Adipose tissue (tissue), 3 donors: ENCODE results near the gene CD2AP. TPM values are rescaled to one million over a fixed set of nuclear protein-coding genes. Genes with fewer than 3 reads are reported as not detected.

Source experiments
- H3K27ac ChIP-seq: one replicate; pipeline ENCODE4 v1.5.1; 2013; ENCODE audit warnings: low read depth, low read length
- WGBS, 3 donors: extraction: QIAGEN DNeasy Blood & Tissue Kit; methylation state at CpG; one replicate each; pipeline ENCODE4 v1.1.7; 2013; 5-methylcytosine and 5-hydroxymethylcytosine counted together
- polyA plus RNA-seq, 3 donors: library from polyadenylated mRNA; stranded (reverse); fragments of 200-250 nt; gene quantifications; one replicate each; pipeline ENCODE4 v1.2.3, GENCODE V29; 2013
- donor health status: healthy with polysubstance abuse.
- donor health status: Bipolar disorder and iron deficiency.
- donor health status: healthy.

CD2AP gene
- polyA plus RNA-seq, 3 donors, result 8.1 to 11.9 (median 10.0) TPM

DNA sequence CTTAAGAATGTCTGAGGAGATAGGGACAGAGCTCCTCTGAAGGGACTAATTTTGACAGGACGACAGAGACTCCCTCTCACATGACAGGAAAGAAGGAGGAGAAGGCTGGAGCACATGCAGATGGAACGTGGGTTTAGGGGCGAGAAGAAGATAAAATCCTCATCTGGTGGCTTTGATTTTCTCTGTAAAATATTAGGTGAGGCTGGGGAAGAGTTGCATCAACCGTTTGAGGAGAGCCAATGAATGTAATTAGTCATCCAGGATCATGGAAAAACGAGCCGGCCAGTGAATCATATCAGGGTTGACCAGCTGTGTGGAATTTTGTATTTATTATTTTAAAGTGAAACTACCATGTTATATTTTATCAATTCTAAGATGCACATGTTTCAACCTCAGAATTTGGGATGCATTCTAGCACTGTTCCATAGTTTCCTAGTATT, 173.9 kb downstream of the CD2AP start:
- no peak overlapping the region for H3K27ac ChIP-seq

GRCh38 chr6:47653706-47654105, 176.1 kb downstream of the CD2AP start:
- 86 to 94% (median 92%) methylated on average over 5 of the region's 5 CpGs for WGBS, 3 donors
- H3K27ac ChIP-seq, result no peak overlapping the region

More for the DNA sequence above, 173.9 kb downstream of the CD2AP start:
- 44 to 51% (median 49%) methylated on average over 6 of the region's 6 CpGs for WGBS, 3 donors

DNA sequence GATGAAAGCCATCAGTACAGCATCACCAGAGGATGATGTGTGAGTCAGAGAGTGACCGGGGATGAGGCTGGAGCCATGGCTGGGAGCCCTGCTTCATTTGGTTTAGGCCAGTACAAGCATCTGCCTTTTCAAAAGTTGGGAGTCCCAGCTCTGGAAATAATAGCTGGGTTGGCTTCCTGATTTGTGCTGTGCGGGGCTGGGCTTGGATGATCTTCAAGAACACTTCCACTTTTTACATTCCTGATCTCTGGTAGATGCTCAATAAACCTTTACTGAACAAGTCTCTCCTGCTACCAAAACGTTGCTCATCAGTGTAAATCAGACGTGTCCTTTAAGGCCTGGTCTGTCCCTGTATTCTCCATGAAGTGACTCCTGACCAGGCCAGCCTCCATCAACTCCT, 176.7 kb downstream of the CD2AP start:
- 83 to 85% (median 85%) methylated on average over 4 of the region's 4 CpGs for WGBS, 3 donors
- no peak overlapping the region for H3K27ac ChIP-seq

GRCh38 chr6:47655719-47656595, 178.4 kb downstream of the CD2AP start:
- H3K27ac ChIP-seq, result no peak overlapping the region
- 67 to 82% (median 78%) methylated on average over 7 of the region's 7 CpGs for WGBS, 3 donors

DNA sequence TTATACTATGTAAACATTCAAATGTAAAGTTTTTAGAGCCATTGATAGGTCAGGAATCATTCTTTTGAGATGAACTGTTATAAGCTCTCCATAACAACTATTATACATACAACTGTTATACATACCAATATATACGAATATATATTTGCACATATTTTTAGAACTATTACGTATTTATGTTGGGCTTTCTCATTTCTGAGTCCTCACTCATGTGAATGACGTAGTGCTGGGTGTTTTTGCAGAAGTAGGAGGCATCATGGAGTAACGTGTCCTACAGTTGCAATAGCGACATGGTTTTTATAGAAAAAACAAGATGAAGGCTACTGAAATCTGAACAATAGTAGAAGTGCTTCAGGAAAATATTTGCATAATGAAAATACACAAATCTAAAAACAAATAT, 184.4 kb downstream of the CD2AP start:
- 74 to 92% (median 81%) methylated on average over 5 of the region's 5 CpGs for WGBS, 3 donors
- no peak overlapping the region for H3K27ac ChIP-seq

DNA sequence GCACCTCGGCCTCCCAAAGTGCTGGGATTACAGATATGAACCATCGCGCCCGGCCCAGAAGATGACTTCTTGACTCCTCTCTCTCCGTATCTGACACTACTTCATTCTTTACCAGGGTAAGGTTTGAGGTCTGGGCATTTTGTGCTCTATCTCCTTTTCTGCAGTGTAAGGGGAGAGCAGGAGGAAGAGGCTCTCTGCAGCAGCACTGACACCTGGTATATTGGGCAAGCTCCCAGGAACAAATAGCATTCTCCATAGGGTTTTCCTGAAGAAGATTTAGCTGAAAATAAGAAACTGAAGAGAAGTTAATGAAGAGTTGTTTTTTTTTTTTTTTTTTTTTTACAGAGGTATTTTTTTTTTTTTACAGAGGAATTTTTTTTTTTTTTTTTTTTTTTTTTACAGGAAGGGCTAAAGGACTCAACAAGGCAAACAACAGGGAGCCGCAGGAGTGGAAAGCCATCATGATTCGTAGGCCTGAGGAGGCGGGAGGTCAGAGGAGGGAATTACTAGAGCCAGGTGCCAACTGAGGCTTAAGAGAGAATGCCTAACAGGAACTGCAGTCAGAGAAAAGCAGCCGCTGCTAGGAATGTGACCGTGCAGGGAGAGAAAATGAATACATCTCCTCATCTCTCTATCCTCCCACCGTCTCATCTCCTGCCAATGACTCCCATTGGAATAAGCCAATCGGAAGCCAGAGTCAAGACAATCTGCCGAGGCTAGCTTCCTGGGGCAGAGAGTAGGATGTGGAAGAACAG, 186.1 kb downstream of the CD2AP start:
- H3K27ac ChIP-seq, result no peak overlapping the region
- 76 to 90% (median 86%) methylated on average over 13 of the region's 13 CpGs for WGBS, 3 donors

GRCh38 chr6:47665112-47665511, 187.5 kb downstream of the CD2AP start:
- 70 to 81% (median 76%) methylated on average over 3 of the region's 3 CpGs for WGBS, 3 donors
- no peak overlapping the region for H3K27ac ChIP-seq

DNA sequence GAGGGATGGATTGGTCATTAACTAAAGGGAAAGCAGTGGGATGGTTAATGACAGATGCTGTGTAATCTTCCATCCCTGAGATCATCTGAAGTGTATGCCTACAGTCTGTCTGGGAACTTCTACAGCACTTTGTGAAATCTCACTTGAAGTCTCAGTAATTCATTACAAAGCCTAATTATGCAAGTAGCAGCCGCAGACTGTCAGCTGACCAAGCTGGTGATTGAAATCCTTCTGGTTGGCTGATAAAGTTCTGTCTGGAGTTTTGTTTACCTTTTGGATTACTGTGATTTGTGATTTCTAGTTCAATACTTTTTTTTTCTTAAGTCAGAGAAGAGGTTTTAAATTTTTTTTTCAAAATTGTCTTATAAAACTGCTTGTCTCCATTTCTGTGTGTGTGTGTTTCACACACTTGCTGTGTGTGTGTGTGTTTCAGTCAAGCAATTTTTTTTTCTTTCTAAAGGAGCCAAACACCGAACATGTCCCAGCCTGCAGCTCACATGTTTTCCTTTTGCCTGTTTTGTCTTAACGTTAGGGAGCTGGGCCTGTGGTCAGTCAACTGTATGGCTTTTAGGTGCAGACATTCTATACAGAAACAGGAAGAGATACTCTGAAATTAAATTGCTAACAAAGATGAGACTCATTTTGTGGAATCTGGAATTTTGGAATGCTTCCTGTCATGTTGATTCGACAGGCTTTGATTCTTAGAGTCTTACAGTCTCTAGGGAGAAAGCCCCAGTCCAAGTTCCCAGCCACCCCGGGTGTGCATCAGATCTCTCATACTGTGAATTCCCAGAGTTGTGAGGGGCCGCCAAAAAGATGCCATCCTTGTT, 192.3 kb downstream of the CD2AP start:
- H3K27ac ChIP-seq, result no peak overlapping the region
- WGBS, 3 donors, result 28 to 43% (median 40%) methylated on average over 6 of the region's 6 CpGs

DNA sequence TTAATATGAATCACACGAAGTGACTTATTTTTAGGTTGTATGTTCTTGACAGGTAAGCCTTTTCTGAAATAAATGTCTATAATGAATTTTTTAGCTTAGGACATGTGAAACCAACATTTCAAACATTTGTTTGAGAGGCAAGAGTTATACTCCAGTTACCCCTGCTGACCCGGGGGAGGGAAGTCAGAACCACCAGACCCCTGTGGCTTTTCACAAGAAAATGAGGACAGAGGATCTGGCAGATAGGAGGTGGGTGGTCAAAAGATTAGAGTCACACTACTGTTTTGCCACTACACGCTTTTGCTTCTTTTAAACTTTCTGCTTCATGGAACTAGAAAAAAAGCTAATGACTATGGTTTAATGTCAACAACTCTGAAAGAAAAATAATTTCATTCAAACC, 193.3 kb downstream of the CD2AP start:
- 69 to 76% (median 72%) methylated on average over 3 of the region's 3 CpGs for WGBS, 3 donors
- H3K27ac ChIP-seq, result no peak overlapping the region

GRCh38 chr6:47671777-47672176, 194.2 kb downstream of the CD2AP start:
- H3K27ac ChIP-seq, result no peak overlapping the region
- 69 to 72% (median 70%) methylated on average over 1 of the region's 1 CpG for WGBS, 3 donors

DNA sequence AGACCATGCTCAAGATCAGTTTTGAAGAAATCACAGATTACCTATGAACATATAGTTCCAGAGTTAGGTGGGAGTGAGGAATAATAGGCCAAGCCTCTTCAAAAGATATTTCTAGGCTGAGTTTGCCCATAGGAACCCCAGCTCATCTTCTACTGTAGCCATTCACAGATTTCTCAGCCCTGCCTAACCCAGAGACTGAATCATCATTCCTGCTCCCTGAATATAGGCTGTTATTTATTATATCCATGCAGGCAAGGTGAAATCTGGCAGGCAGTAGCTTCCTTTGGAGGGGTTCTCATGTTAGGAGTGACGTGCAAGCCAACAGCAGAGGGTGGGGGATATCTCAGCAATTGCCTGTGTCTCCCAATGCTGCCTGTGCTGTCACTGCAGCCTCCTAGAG, 195.2 kb downstream of the CD2AP start:
- H3K27ac ChIP-seq, result no peak overlapping the region
- 91 to 96% (median 95%) methylated on average over 1 of the region's 1 CpG for WGBS, 3 donors

- no peak overlapping the region for H3K27ac ChIP-seq
- WGBS, 3 donors, result 88 to 91% (median 90%) methylated on average over 3 of the region's 3 CpGs
These were observed 197.1 kb downstream of the CD2AP start for GRCh38 chr6:47674673-47675072.

Other genes starting within 250 kb of the CD2AP start
- gene TNFRSF21, start 167.9 kb upstream of the CD2AP start, polyA plus RNA-seq, result 10 to 100 TPM in 2 of 3 donors, 1 to 10 TPM in 1; 9.1 to 61.7 (median 24.4) TPM
- gene ADGRF4, start 220.8 kb downstream of the CD2AP start, polyA plus RNA-seq, result under 1 TPM in 2 of 3 donors, not detected in 1; 0.01 to 0.04 TPM